Measurements from ENCODE around the gene CCM2L. TPM values are rescaled to one million over a fixed set of nuclear protein-coding genes. Genes with fewer than 3 reads are reported as not detected.

The CCM2L gene
- total and polyA plus RNA-seq, 2 experiments from 2014 or later, result 4.9 to 13.3 TPM

- Histone ChIP-seq H2AFZ (peak overlapping the region; percentile 2; the same call in 1 of the 2 replicates), H3K4me2 (no peak overlapping the region), H3K79me2 (replicated peaks; ENCODE audit: insufficient read depth) (no peaks in the 10 kb centered on the region), H3K36me3 (ENCODE audit: insufficient read depth) (no peaks in the 10 kb centered on the region), H3K27me3 (ENCODE audit: insufficient read depth) (no peaks in the 10 kb centered on the region), H3K9me2 (ENCODE audit: insufficient read depth) (peaks cover 4% of the 10 kb centered on the region), H3K4me1 (ENCODE audit: insufficient read depth) (peaks cover 32% of the 10 kb centered on the region), H3K4me3 (no peak overlapping the region), H3F3A (replicated peaks; ENCODE audit: low read depth) (peaks cover 11% of the 10 kb centered on the region; the same call in 1 of the 2 replicates), H4K20me1 (replicated peaks; ENCODE audit: insufficient read depth) (no peaks in the 10 kb centered on the region; the same call in 1 of the 2 replicates), H3K27ac (ENCODE audit: low read depth) (no peak overlapping the region)
- ATAC-seq, result no peak
- TF ChIP-seq ETS1 (IDR thresholded peaks at IDR 0.05) (0 out of 2 replicates have a peak, but pooled peaks have one; percentile 40), ZNF331 (CRISPR knock-in tag; IDR thresholded peaks at IDR 0.05; ENCODE audit: low read depth) (no peak), CREB1 (CRISPR knock-in tag; IDR thresholded peaks at IDR 0.05; ENCODE audit: low read depth) (no peak)
- H3K4me3 Mint-ChIP-seq, result no peak overlapping the region
- no peaks in the 10 kb centered on the region for H3K36me3 Mint-ChIP-seq (ENCODE audit: low read depth)
- peaks cover 18% of the 10 kb centered on the region for H3K27me3 Mint-ChIP-seq (ENCODE audit: insufficient read depth, low read depth, poor library complexity)
- H3K27ac Mint-ChIP-seq, result no peak overlapping the region
- peaks cover 31% of the 10 kb centered on the region for H3K4me1 Mint-ChIP-seq
- DNase-seq (ENCODE audit: low spot score), result peak; percentile 62
- H3K9me3 Mint-ChIP-seq, result peaks cover 31% of the 10 kb centered on the region
Observed at GRCh38 chr20:32004963-32005362, 5.3 kb upstream of the CCM2L start.

GRCh38 chr20:32006053-32006452, 4.2 kb upstream of the CCM2L start:
- DNase-seq (ENCODE audit: low spot score), result no peak

More at GRCh38 chr20:32006053-32006452, 4.2 kb upstream of the CCM2L start:
- H3K9me3 Mint-ChIP-seq, result peaks cover 24% of the 10 kb centered on the region
- peaks cover 11% of the 10 kb centered on the region; the same call in 1 of the 2 replicates for H3F3A ChIP-seq (replicated peaks; ENCODE audit: low read depth)
- no peak for TF ChIP-seq STAT1 (IDR thresholded peaks at IDR 0.05; ENCODE audit: unreplicated experiment)
- TF ChIP-seq ZNF331 (CRISPR knock-in tag; IDR thresholded peaks at IDR 0.05; ENCODE audit: low read depth), result no peak
- TF ChIP-seq POLR2AphosphoS5 (IDR thresholded peaks at IDR 0.05; ENCODE audit: low read depth), result no peak
- no peak for TF ChIP-seq ETS1 (IDR thresholded peaks at IDR 0.05)
- no peak for TF ChIP-seq CREB1 (CRISPR knock-in tag; IDR thresholded peaks at IDR 0.05; ENCODE audit: low read depth)
- TF ChIP-seq JUNB (IDR thresholded peaks at IDR 0.05; ENCODE audit: unreplicated experiment), result no peak
- no peak for TF ChIP-seq REST (IDR thresholded peaks at IDR 0.05; ENCODE audit: unreplicated experiment)
- no peak for TF ChIP-seq ZNF462 (CRISPR knock-in tag; IDR thresholded peaks at IDR 0.05)
- TF ChIP-seq NANOG (IDR thresholded peaks at IDR 0.05; ENCODE audit: borderline replicate concordance), result no peak
- H3K36me3 Mint-ChIP-seq (ENCODE audit: low read depth), result no peaks in the 10 kb centered on the region
- no peak overlapping the region for H3K4me3 ChIP-seq
- H3K4me1 ChIP-seq (ENCODE audit: insufficient read depth), result peaks cover 43% of the 10 kb centered on the region
- no peaks in the 10 kb centered on the region for H3K36me3 ChIP-seq (ENCODE audit: insufficient read depth)
- H3K4me3 Mint-ChIP-seq, result no peak overlapping the region
- no peaks in the 10 kb centered on the region for H3K79me2 ChIP-seq (replicated peaks; ENCODE audit: insufficient read depth)
- H2AFZ ChIP-seq, result no peak overlapping the region
- no peak overlapping the region for H3K4me2 ChIP-seq
- peaks cover 4% of the 10 kb centered on the region for H3K9me2 ChIP-seq (ENCODE audit: insufficient read depth)
- no peak for ATAC-seq
- H3K27ac Mint-ChIP-seq, result no peak overlapping the region
- H3K27me3 ChIP-seq (ENCODE audit: insufficient read depth), result no peaks in the 10 kb centered on the region
- peaks cover 41% of the 10 kb centered on the region for H3K4me1 Mint-ChIP-seq
- H4K20me1 ChIP-seq (replicated peaks; ENCODE audit: insufficient read depth), result no peaks in the 10 kb centered on the region; the same call in 1 of the 2 replicates
- H3K27me3 Mint-ChIP-seq (ENCODE audit: insufficient read depth, low read depth, poor library complexity), result peaks cover 18% of the 10 kb centered on the region
- no peak overlapping the region for H3K27ac ChIP-seq (ENCODE audit: low read depth)
